HG03108 (cell line): Measurements from ENCODE around the gene EFL1.
"Not testable (repeated sequence)": the region's sequence is repeated elsewhere in the genome, so short reads cannot be mapped to it uniquely, and the experiment has no call there.

Experiments
- ATAC-seq: cut with Tn5 transposase; IDR thresholded peaks from one replicate; pipeline ENCODE4 v1.9.1; 2021; ENCODE audit warnings: moderate library complexity; ENCODE audit not compliant: unreplicated experiment

Gene EFL1

DNA sequence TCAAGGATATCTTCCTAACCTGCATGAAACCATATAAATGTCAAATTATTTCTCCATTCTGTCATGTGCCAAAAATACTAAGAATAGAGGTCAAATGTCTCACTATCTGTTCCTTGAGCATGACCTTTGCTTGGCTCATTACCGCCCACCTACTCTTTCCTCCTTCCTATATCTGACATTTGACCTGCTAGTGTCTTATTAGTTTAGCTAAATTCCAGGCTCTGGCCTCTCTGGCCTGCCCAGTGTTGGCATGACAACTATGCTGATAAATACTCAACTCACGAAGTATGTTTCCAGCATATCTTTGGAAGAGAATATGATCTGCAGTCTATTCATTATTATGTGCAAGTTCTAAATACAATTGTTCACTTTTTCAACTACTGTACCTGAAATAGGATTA lies 58.0 kb downstream of the EFL1 start:
- ATAC-seq, result not testable (repeated sequence)

DNA sequence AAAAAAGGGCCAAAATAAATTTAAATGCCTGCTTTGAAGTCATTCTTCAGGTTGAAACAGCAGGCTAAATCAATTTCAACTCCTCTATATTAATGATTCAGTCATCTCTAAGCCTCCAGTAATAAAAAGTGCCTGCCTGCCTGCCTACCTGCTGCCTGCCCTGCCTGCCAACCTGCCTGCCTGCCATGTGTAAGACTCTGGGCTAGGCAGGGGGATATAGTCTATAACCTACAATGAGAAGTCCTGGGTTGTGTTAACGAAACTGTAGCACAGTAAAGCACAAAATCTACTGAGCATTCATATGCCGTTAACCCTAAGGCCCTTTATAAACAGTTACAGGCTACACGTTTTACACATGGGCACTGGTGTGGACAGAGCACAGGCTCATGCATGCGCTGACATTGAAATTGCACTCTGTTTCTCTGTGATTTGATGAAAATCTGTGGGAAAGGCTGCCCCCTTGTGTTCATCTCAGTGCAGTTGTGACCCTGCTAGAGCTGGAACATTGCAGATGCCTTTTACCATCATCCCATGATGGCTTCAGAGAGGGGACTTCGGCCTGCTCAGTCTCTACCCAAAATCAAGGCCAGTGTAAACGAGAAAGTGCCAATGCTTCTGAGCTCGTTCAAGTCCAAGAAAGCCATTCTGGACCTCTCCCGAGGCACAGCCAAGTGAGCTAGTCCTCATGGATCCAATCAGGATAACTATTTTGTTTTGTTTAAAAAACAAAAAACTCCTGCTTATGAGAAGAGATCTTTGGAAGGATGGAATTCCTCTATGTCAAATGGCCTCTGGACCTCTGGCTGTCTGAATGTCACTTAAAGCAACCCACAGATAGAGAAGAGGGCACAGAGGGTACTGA lies 64.6 kb downstream of the EFL1 start:
- peak; percentile 81 for ATAC-seq

DNA sequence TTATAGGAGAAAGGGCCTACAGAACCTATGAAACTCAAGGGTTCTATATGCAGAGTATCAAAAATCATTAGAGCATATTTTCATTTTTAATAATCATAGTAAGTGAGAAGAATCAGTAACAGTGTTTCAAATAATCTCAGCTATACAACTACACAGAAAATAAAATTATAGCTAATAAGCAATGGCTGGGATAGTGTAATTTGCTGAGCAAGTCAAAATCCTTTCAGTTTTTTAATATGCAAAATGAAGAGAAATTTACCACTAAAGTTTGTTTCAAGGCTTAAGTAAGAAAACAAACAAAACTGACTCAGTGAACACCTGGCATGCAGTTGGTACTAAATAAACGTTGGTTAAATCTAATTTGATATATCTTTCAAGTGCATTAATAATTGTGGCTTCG lies 66.2 kb downstream of the EFL1 start:
- no peak for ATAC-seq

DNA sequence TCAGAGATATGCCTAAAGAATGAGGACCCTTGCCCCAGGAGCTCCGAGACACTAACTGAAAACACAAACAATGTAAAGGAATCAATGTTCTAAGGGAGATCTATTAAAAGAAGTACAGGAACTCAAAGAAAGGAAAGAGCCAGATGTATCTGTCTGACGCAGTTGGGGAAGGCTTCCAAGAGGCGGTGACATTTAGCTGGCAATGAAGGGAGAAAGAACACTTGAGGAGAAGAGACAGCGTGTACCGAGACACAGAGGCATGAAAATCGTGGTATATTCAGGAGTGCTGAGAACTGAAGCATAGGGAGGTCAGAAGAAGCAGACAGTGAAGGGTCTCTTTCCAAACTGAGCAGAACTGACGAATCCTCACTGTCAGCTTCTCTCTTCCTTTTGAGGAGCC lies 66.7 kb downstream of the EFL1 start:
- ATAC-seq, result not testable (repeated sequence)

DNA sequence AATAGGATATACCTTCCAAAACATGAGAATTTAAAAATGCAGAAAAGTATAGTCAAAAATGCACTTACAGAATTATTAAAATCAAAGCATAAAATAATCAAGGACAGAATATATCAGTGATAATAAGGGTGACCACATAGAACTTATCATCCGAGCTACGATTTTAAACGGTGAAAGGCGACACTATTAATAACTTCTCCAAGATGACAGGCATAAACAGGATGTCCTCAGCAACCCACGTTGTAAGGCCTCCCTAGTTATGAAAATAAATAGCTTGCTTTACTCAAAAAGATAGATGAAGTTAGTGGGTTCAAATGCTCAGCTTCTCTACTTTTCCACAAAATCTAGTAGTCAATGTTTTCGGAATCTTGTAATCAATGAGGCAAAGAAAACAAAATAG lies 68.0 kb downstream of the EFL1 start:
- not testable (repeated sequence) for ATAC-seq

DNA sequence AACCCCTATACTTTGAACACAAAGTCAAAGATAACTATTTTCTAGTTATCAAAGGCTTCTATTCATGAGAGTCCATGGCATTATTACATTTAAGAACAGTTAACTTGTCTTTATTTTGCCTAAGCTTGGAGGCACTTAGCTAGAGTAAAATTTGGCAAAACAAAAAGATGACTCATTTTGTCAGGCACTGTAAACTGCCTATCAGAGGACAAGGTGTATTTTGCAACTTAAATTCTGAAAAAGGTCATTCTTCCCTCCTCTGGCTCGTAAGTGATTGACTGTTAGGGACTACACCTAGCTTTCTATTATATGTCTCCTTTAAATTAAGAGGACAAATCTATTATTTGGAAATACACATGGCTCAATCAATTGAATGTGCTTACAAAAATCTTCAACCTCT lies 69.1 kb downstream of the EFL1 start:
- not testable (repeated sequence) for ATAC-seq

DNA sequence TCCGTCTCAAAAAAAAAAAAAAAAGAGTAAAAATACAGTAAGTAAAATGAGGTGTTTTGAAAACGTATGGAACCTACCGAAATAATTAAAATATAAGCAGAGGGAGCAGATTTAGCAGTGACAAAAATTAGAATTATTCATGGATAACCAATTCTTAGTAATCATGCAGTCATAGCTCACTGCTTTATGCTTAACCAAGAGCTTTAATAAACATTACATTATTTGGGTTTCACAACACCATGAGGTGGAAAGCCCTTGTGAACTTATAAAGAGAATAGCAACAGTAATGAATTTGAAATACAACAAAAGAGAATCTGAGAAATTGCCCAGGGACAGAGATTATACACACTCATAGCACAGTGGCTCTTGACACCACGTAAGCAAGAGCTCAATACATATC lies 70.1 kb downstream of the EFL1 start:
- not testable (repeated sequence) for ATAC-seq

DNA sequence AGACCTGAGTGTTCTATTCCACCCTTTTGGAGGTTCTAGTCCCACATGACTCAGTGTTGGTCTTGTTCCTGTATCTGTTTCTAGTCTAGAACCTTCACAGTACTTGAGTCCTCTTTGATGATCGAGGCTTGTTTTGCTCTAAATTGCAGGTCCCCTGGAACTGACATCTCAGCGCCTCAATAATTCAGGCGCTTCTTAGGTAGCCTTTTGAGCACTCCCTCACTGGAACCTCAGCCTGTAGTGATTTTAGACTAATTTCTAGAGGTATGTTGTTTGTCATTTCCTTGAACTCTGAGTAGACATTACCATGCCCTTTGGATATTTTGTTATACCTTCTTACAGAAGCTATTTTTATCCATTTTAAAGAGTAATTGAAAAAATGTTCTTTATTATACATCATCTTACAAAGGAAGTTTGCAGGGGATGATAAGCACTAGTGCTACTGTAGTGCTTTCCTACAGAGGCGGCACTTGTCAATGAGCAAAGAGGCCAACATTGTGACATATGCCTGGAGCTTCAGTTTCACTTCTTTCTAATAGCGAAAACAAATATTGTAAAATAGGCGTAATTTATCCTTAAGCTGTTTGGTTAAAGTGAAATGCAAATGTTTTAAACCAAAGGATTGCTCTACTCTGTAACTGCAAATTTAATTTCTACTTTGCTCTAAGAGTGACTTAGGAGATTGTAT lies 75.7 kb downstream of the EFL1 start:
- peak; percentile 66 for ATAC-seq

DNA sequence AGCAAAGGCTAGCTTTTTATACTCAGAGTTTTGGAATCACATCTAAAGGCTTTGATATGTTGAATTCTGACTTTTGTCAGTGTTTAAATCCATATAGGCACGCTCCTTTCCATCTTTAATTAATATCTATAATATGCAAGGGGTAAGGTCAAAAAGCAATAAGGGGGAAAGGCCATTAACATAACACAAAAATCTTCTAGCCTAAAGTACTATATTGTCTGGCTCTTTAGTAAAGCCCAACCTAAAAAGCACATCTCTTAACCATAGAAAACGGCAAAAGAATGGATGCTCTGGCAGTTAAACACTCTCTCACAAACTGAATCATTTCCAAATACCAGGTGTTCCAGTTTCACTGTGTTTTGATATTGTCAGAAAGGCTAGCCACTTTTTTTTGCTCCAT lies 76.4 kb downstream of the EFL1 start:
- no peak for ATAC-seq

DNA sequence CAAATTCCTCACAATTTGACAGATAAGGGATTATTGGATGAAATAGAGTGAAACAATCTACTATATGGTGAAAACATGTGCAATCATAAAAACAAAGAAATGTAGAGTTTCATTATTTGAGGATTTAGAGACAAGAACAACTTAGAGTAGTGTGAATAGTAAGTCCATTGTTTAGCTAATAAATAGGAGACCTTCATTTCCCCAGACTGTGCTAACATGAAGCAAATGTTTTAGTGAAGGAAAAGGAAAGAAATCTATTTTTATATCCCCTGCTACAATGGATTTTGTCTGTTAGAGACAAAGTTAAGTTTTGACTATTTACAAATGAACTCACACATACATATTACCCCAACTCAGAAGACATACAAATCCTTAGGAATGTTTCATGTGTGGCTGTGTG lies 77.8 kb downstream of the EFL1 start:
- ATAC-seq, result no peak

DNA sequence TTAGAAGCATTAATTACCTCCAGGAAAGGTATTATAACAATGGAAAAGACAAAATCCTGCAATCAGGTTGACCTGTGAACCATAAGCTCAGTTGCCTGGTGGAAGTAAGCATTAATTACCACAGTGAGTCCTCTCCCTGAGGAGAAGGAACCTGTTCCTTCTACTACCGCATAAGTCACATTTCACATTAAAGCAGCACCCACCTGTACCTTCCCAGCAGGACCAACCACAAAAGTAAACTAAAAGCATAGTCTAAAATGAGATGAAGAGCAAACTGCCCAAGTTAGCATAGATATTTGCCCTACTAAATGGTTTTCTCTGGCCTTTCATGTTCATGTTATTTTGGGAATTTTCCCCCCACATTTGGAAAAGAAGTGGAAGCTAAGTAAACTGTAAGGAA lies 78.2 kb downstream of the EFL1 start:
- ATAC-seq, result no peak

DNA sequence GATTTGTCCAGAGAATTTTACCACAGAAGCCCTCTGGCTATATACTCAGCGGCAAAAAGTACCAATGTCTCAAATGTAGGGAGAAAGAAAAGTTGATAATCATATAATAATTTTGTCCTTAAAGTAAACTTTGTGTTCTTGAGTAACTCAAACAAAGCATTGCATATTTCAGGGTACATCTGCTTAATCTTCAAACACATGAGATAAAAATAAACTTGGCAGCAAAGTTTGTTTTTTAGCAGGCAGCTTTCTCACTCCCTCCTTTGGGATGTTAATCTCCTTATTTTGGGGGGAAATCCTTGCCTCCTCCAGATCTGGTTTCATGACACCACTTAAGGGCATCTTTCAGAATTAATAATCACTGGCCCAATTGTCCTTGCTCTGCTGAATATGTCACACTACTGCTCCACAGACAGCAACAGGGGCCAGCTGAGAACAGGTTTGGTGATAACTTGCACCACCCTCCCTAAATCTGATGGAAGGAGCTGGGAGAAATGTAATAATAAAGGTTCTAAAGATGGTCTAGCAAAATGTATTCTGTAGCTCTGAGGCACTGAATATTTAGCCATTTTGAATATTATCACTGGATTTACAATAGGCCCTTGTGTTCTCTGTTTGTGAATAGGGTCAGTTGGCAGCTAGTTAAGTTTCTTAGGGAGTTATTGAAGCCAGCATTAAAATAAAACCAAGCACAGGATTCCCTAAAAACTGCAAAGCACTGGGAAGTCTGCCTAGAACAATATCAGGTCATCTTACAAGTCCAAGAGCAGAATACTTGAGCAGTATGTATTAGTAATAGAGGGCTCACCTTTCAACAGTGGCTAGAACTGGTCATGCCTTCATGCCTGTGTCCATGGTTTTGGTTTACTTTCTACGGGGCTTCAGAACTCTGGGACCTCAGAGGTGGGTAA lies 79.2 kb downstream of the EFL1 start:
- ATAC-seq, result no peak

DNA sequence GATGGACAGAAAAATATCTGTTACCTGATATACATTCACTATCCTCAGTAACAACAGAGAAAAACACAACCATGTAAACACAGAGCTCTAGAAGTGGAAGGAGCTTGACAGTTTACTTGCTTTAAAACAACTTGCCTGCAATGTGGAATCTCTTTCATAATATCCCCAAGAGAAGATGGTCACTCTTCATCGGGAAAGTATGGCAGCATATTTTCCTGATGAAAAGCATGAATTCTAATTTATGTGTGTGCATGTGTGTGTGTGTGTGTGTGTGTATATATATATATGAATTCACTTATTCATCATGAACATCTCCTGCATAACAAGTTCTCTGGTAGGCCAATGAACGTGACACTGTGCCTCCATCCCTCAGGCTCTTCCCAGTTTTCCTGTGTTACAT lies 81.2 kb downstream of the EFL1 start:
- ATAC-seq, result no peak

DNA sequence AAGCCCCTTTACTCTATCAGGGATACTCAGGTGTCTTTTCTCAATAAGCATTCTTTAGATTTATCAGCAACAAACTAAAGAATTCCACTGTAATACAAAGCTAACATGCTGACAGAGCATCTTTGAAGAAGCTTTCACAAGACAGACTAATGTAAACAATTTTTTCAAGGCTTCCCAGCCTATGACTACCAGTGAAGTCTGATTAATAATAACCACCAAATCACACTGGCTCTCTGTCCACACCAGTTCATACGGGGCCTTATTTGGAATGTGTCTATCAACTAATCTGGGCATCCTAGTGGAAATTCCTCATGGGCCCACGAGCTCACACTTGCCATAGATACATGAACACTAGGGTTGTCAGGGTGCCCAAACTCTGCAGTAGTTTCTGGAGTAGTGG lies 84.5 kb downstream of the EFL1 start:
- no peak for ATAC-seq

DNA sequence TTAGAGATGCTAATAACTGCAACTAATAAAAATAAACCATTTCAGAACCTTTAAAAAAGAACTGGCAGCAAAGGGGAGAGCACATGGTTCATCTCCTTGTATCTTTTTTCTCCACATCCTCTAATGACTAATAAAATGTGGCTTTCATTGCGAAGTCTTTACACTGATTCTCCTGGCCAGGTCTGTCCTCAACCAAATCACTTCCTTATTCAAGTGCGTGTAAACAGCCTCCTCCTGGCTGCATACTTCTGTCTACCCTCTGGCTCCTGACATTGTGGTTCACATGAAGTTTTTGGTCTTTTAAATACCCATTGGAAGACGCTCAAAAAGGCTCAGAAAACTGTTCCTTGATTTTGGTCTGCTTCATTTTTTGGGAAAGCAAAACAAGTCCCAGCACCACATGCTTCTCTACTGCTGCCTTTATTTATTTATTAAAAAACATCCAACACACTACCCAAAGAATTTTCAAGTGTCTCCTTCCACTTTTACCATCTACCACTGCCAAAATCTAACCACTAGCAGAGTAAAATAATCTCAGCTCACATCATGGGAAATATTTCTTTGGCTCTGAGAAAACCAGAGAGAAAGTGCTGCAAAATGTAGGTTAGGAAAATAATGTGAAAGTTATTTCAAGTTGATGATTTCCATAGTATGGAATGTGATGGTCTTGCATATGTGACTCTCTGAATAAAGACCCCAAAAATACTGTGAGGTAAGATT lies 85.1 kb downstream of the EFL1 start:
- no peak for ATAC-seq

DNA sequence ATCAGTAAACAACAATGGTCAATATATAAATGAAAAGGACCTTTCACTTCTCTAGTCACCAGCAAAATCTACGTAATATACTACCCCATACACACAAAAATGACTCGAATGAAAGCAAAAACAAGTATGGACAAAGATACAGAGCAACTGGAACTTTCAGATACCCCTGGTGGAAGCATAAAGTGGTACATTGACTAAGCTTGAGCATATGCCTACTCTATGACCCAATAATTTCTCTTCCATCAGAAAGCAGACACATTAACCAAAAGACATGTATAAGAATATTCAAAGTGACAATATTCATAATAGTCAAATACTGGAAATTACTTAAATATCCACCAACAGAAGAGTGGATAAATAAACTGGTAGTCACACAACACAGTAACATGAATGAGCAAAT lies 86.0 kb downstream of the EFL1 start:
- no peak for ATAC-seq

DNA sequence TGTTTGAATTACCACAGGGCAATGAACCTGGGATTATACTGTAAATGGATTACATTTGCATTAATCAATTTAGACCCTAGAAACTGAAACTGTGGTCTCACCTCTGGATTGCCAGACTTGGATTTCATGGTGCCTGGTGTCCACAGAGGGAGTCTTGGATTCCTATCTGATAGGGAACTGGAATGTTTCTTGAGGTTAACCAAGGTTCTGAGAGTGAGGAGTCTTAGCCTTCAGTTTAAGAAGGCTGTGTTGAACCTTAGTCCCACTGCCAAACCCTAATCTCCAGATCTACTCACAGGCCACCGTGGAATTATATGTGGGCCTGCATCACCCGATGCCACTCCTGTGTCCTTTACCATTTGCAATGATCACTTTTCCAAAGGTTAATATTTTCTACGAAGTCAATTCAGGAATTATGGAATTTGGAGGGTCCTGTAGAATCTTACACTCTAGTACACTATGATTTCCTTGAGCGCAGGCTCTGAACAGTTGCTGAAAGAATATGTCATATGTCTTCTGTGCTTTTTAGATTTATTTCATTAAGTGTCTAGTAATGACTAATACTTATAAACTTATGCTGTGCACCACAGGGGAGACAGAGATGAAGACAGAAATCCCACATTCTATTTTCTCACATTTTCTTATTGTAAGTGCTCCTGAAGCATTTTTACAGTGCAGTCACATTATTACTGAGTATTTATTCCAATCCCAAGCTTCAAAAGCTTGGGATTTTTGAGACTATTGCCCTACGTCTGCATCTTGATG lies 87.9 kb downstream of the EFL1 start:
- ATAC-seq, result no peak

DNA sequence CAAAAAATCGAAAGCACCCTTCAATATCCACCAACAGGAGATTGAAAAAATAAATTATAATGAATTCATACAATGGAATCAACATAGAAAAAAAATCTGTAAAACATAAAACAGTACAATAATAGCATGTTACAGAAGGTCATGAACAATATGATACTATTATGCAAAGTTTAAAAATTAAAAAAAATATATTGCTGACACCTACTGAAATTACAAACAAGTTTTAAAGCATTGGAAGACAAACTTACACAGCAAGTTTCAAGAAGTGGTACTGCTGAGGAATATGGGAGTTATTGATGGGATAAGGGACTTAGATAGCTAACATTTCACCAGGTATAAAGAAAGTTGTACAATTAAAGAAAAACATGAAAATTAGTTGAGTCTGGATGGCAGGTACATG lies 89.4 kb downstream of the EFL1 start:
- no peak for ATAC-seq

DNA sequence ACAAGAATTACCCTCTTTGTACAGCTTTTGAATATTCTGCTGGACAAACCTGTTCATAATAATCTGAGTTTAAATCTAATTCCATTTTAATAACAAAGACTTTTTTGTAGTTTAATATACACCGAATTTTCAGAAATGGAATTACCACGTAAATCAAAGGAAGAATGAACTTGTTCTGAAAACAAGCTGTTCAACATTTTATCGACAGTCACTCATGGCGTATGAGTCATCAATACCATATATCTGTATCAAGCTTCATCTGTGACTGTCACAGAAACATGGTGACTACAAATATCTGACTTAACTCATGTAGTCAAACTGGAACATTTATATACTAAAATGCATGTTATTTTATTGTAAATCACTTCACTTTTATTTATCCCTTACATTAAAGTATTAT lies 90.0 kb downstream of the EFL1 start:
- ATAC-seq, result no peak

DNA sequence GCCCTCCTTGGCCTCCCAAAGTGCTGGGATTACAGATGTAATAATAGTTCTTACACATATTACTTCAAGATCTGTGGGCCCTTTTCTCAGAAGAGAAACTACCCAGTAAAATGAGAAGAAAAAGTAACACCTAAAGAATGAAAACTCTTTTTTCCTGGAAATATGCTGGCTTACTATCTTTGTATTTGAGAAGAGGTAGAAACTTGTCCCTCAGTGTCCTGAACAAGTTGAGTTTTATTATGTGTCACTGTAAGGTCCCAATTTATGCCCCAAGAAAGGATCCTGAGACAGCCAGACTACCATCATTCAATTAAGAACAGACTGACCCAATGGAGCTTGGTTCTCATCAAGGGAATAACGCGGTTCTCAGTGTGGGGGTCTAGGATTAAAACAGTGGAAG lies 93.8 kb downstream of the EFL1 start:
- ATAC-seq, result no peak
